Measurements from ENCODE around the gene TARBP2.

Gene TARBP2

DNA sequence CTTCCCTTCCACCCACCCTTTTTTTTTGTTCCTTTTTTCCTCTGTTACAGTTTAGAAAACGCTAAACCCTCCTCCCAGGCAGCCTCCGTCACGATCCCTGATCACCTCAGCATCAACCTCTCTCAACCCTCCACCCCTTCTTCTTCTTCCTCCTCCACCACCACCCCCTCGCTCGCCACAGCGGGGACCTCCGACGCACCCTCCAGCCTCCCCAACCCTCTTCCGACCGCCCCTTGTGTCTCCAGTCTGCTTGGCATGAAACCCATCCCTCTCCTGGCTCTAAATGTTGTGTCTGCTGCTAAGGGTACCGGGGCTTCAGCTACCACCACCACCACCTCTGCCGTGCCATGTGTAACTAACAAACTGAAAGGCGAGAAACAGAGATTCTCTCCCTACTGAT lies 26.3 kb upstream of the TARBP2 start:
- no peak for DNase-seq (ENCODE audit: low spot score)

DNA sequence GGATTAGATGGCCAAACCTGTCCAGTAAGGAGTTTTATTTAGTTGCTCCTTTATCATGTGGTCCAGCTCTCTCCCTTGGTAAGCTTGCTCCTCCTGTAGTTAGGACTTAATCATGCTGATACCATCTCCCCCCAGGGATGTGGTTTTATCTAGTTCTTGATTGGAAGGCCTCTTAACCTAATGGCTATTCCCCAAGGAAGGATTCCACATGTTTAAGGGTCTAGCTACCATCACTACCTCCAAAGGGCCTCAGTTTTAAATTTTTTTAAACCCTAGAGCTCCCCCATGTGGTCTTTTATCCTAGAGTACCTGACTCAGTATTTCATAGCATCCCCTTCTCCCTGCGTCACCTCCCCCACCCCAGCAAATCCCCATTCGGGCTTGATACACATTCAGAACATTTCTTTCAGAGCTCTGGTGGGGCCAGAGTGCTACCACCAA lies 24.3 kb upstream of the TARBP2 start:
- no peak for DNase-seq (ENCODE audit: low spot score)

DNA sequence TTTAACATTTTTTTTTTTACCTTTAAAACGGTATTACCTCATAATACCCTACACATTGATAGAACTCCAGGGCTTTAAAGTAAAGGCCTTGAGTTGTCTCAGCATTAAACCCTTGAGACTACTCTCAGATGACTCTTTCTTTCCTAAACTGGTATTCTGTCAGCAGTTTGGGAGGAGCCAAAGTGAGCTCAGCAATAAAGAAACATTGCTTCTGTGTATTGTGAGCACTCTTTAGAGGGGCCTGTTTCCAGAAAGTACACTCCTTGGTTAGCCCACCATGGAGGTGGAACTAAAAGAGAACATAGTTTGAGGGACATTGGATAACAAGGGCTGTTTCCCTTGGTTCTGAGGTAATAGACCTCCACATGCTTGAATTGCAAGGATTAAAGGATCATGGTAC lies 22.2 kb upstream of the TARBP2 start:
- DNase-seq (ENCODE audit: low spot score): no peak

DNA sequence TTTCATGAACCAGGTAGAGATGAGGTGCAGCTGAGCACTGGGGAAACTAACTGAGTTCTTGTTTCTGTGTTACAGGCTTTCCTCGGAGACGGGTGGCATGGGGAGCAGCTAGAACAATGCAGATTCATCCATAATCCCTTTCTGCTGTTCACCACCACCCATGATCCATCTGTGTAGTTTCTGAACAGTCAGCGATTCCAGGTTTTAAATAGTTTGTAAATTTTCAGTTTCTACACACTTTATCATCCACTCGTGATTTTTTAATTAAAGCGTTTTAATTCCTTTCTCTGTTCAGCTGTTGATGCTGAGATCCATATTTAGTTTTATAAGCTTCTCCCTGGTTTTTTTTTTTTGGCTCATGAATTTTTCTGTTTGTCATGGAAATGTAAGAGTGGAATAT lies 21.8 kb upstream of the TARBP2 start:
- DNase-seq (ENCODE audit: low spot score): no peak

DNA sequence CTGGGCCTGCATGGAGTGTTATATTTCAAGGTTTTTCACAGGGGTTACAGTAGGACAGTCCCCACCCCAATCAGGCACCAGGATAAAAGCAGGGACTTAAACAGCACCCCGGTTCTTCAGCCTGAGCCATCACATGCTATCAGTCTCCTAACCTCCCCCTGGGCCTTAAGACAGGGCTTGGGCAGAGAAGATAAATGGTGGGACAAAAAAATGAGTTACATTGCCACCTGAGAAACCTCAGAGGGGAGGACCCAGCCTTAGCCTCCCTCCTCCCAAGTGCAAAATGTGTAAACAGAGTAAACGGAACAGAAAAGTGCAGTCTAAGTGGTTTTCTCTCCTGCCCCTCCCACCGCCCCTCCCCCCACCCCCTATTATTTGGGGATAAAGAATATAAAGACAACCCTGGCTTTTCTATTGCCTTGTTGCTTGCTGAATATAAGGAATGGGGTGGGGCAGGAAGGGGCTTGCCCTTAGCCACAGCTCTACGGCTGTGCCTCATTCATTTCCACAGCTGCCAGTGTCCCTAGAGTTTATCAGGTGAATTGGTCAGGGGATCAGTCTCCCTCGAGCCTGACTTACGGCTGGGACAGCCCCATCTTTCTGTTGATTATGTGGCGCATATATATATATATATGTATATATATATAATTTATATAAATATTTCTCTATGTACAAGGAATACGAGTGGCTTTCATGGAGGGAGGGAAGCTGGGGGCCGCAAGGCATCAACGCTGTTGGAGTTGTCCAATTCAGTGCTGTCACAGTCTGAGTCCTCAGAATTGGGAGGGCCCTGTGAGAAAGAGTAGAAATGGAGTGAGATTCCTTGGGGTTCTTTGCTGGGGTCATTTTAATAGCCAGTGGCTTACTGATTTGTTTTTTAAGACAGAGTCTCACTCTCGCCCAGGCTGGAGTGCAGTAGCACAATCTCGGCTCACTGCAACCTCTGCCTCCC lies 20.3 kb upstream of the TARBP2 start:
- no peak for DNase-seq (ENCODE audit: low spot score)

DNA sequence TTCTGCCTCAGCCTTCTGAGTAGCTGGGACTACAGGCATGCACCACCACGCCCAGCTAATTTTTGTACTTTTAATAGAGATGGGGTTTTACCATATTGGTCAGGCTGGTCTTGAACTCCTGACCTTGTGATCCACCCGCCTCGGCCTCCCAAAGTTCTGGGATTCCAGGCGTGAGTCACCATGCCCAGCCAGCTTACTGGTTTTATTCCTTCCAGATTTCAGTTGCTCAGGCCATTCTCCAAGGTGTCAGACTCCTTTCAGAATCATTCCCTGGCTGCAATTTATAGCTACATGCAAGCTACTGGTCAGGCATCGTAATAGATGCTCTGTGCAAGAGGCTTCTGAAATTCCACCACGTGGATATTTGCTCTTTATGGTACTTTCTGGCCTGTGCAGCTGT lies 19.6 kb upstream of the TARBP2 start:
- peak; percentile 60 for DNase-seq (ENCODE audit: low spot score)

DNA sequence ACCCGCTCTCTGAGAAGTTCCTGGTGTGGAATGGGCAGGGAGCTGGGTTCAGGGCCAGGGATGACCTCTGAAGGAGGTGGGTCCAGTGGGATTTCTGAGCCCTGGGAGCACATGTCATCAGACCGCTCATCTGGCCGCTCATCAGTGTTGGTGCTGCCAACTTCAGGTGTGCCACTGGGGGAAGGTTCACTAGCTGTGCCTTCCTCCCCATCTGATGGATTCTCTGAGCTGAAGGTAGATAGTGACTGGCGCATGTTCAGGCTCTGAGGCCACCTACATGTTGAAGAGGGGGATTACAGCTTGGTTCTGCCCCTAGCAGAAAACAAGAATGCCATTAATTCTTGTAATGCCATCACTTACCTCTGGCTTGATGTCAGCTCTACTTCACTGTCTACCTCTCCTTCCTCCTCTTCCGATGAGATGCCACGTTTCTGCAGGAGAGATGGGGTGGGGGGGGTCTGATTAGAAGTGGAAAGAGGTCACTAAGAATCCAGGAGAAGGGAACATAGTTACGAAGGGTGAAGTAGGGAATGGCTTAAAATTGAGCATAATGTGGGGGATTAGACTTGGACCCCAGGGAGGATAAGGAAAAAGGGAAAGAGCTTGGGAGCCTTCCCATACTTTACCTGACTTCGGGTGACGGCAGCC lies 19.0 kb upstream of the TARBP2 start:
- DNase-seq (ENCODE audit: low spot score): no peak

DNA sequence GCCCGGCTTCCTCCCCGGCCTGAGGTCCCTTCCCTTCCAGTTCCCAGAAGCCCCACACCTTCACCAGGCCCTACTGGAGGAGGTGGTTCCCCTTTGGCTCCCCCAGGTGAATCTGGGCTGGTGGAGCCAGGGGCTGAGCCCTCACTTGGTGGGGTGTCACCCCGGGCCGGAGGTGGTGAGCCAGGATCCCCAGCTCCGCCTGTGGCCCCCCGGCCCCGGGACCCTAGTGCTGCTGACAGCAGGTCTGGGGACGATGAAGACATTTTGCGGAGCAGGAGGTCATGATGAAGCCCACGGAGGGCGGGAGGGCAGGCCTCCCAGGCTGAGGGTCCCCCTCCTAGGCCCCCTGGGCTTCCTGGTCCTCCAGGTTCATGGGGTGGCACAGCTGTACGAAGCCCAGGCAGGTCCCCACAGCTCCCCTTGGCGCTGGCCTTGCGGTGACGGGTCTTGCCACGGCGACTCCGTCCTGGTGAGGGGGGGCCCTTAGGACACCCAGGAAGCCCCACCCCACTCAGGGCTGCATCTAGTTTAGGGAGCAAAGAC lies 18.4 kb upstream of the TARBP2 start:
- no peak for DNase-seq (ENCODE audit: low spot score)

DNA sequence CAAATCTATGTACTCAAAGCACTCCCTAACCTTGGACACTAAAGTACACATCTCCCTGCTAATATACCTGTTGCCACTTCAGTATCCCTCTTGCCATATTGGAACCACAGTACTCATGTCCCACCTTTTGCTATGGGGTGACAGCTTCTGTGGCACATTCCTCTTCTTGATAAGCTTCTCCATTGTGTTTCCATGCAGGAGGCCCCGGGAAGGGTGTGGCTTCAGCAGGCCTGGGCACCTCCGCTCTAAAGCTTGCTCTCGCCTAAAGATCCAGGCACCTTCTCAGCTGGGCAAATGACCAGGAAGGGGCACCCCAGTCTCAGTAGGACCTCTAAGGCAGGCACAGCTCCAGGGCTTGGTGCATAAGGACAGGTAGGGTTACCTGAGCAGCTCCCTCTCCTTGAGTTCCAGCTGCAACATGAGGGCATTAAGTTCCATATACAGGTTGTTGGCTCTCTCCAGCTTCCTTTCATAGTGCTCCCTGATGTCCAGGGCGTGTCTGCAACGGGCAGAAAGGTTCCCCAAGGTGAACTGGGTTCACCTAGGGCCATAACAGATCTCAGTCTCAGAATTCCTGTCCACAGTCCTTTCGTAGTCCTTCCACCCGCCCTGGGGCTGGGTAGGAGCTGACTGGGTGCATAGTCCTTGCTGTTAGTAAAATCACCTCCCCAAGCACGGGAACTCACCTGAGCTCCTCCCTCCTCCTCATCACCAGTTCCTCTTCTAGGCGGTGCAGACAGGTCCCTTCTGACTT lies 17.7 kb upstream of the TARBP2 start:
- no peak for DNase-seq (ENCODE audit: low spot score)

DNA sequence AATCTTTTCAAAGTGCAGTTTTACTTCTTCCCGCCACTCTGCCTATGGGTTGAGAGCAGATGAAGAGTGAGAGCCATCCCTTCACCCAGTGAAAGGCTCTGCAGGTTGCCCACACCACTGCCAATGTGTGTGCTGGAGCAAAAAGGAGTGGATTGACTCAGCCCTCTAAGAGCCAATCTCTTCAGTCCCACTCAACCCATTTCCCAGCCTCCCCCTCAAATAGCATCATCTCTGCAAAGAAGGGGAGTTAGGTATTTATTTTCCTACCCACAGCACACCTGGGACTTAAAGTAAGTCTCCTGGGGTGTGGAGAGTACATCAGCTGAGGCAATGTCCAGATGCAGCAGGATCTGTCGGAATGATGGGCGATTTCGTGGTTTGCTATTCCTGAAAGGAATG lies 17.1 kb upstream of the TARBP2 start:
- DNase-seq (ENCODE audit: low spot score): no peak

DNA sequence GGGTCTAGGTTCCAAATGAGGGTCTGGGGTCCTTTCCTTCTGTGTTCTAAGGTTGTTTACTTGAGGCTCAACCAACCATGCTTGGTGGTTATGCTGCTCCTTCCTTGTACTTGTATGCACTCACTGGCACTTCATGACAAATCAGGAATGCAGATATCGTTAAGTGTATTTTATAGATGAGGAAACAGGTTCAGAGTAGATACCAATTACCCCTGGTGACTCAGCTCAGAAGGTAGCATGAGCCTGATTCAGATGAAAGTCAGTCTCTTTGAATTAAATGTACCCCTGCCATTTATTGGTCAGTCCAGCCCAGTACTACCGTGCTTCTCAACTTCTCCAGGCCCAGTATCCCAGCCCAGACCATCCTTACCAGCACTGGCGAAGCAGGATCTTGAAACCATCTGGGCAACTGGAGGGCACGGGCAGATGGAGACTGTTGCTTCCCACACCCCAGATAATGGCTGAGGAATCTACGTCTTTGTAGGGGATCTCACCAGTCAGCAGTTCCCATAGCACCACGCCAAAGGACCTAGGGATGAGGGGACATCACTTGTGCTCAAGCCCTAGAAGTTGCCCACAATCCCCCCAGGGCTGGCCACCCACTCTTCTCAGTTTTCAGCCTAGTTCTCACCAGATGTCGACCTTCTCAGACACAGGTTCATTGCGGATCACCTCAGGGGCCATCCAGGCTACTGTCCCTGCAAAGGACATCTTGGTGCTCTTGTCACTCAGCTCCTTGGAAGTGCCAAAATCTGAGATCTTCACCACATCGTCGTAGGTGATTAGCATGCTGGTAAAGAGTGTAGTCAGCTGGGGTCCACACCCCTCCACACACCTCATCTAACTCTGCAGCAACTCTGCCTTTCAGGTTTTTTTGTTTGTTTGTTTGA lies 16.2 kb upstream of the TARBP2 start:
- no peak for DNase-seq (ENCODE audit: low spot score)

DNA sequence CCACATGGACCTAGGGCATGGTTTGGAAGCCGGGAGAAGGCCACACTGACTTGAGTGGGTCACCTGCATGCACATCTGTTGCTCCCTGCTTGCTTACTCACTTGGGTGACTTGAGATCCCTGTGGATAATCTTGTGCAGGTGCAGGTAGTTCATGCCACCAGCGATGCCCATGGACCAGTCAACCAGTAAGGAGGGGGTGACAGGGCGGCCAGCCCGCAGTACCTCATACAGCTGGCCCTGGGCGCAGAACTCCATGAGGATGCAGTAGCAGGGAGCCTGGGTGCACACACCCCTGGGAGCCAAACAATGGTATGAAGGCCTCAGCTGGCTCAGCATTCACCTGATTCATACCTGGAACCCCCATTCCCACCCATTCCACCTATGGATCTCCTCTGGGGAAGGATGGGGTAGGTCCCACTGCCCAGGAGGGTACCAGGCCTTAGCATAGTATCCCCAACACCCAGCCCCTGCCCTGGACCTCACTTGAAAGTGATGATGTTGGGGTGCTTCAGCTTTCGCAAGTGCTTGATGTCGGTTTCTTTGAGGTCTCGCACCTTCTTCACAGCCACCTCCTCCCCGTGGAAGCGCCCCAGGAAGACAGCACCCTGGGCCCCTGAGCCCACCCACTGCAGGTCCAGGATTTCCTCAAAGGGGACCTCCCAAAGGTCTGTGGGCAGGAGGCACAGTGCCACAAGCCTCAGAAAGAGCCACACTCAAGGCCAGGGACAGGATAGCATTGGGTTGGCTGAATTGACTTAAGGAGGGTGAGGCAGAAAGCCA lies 14.9 kb upstream of the TARBP2 start:
- DNase-seq (ENCODE audit: low spot score): no peak

DNA sequence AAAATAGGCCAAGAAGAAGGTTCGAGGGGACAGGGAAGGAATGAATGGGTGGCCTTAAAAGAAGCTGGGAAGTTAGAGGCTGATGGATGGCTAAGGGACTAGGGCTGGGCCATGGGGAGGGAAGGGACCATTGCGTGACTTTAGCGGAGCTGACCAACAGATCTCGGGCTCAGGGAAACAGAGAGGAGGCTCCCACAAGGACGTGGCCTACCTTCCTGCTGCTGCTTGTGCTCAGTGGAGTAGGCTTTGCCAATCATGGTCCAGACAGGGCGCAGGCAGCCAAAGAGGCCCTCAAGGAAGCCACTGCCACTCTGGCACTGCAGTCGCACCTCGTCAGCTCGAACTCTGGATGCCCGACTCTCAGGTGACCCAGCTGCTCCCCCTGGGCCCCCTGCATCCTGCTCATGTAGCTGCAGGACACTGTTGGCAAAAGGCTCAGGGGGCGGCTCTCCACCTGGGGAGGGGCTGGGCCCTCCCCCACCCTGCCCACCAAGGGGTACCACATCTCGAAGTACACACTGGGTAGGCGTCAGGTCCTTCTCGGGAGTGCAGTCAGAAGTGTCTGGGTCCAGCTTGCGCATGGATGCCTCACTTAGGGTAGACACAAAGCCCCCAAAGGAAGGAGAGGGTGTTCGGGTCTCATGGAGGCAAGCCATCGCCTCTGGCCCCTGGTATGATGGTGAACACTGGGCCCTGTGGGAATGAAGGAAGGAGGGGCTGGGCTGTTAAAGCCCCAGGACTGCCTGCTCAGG lies 14.2 kb upstream of the TARBP2 start:
- no peak for DNase-seq (ENCODE audit: low spot score)

DNA sequence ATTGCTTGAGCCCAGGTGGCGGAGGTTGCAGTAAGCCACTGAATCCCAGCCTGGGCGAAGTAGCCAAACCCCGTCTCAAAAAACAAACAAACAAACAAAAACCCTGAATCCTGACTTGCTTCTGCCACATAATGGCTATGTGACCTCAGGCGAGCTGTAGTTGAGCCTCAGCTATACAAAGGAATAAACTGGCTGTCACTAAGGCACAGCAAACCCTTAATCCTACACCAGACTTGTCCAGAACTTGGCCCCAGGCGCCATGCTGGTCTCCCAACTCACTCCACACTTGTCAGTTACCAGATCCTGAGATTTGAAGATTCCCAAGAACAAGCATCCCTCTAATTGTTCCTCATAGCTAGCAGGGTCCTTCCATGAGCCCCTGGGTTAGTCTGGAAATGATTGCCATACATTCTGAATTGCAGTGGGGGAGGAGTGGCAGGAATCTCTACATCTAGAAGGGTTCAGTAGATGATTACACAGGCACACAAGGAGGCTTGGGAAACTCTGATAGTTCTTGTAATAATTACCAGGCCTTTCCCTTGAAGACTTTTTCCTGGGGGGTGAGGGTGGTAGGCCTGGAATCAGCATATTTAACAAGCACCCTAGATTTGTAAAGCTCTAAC lies 11.7 kb upstream of the TARBP2 start:
- no peak for DNase-seq (ENCODE audit: low spot score)

DNA sequence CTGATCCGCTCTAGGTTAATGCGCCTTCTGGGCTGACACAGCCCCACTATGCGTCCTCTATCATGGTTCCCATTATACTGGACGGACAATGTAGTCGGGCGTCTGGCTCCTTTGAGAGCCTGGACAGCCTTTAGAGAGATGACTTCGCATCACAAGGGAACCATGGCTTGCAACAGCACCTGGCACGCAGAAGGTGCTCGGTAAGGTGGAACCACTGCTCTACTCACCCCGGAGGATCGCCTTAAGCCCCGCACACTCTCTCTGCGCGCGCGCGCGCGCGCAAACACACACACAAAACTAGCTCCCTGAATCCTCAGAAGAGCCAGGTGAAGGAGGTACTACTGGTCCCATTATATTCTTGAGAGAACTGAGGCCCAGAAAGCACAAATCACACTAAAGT lies 8.9 kb upstream of the TARBP2 start:
- no peak for DNase-seq (ENCODE audit: low spot score)

DNA sequence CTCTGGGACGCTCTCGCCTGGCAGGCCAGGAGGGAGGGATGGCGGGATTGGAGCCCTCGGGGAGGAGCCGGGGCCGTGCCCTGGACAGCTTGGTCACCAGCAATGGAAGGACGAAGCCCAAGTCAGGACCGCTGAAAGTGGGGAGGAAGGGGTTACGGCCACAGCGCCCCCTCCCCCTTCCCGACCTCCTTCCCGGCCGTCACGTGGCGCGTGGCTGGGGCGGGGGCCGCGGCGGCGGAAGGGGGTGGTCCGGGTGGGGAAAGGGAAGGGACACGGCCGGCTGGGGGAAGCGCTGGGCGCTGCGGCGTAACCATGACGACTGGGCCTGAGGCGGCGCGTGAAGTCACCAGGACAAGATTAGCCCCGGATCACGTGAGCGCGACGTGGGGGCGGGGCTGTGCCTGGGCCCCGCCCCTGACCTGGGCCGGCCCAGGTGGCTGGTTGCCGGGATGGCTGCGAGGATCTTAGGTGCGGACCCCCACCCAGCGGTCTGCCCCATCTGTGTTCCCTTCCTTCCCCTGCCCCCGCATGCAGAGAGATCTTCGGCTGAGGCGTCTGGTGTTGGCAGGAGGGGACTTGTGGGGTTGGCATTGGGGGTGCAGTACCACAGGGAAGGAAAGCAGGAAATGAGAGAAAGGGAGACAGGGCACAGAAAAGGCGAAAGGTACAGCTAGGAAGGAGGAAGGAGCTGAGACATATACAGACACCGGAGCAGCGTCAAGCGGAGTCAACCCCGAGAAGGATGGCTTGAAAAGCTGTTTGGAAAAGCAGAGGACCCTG lies 8.1 kb upstream of the TARBP2 start:
- DNase-seq (ENCODE audit: low spot score): peak; percentile 92

DNA sequence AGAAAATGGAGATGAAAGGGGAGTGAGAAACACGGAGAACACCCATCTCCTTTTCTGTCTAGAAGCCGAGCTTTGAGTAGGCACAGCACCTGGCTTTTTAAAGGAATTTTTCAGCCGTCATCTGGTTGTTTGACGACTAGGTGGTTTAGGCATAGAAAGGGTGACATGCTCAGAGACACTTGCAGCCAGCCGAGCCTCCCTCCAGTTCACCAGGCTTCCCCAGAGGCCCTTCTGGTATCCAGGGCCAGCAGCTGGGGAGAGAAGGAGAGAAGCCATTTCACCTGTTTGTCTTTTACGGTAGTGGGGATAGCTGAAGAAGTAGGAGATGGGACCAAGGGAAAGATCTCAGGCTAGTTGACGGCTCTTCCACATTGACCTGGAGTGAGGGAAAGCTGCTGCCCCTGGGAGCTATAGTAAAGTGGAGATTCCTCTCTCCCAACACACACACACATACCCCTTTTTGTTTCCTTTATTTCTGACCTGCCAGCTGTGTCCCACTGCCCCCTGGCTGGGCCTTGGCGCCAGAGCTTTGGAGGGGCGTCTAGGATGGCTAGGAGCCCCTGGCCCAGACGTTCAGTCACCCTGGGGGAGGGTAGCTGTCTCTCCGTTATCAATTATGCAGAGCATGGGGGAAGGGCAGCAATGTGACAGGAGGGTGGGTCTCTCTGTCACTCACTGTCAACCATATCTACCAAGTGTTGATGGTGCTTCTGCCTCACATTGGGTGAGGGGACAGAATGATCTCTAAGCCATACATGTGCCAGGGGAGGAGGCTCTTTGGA lies 7.3 kb upstream of the TARBP2 start:
- no peak for DNase-seq (ENCODE audit: low spot score)

All from AG20443 (cell line).